ENCODE measurements around the gene MMS19.
A peak's percentile ranks its signal among the peaks of the same experiment; 100 is the strongest.

The MMS19 gene, protein sequence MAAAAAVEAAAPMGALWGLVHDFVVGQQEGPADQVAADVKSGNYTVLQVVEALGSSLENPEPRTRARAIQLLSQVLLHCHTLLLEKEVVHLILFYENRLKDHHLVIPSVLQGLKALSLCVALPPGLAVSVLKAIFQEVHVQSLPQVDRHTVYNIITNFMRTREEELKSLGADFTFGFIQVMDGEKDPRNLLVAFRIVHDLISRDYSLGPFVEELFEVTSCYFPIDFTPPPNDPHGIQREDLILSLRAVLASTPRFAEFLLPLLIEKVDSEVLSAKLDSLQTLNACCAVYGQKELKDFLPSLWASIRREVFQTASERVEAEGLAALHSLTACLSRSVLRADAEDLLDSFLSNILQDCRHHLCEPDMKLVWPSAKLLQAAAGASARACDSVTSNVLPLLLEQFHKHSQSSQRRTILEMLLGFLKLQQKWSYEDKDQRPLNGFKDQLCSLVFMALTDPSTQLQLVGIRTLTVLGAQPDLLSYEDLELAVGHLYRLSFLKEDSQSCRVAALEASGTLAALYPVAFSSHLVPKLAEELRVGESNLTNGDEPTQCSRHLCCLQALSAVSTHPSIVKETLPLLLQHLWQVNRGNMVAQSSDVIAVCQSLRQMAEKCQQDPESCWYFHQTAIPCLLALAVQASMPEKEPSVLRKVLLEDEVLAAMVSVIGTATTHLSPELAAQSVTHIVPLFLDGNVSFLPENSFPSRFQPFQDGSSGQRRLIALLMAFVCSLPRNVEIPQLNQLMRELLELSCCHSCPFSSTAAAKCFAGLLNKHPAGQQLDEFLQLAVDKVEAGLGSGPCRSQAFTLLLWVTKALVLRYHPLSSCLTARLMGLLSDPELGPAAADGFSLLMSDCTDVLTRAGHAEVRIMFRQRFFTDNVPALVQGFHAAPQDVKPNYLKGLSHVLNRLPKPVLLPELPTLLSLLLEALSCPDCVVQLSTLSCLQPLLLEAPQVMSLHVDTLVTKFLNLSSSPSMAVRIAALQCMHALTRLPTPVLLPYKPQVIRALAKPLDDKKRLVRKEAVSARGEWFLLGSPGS

GRCh38 chr10:97498076-97498840 lies at the start of gene MMS19:
Gene MMS19 (minus strand): TSS chr10:97498422. CDS start chr10:97498384, 38 bp downstream.
- H3K9me3 ChIP-seq (ENCODE audit: severe bottlenecking) = no peaks in the 10 kb centered on the region
- peak; percentile 53 for ATAC-seq (ENCODE audit: low read depth)

DNA sequence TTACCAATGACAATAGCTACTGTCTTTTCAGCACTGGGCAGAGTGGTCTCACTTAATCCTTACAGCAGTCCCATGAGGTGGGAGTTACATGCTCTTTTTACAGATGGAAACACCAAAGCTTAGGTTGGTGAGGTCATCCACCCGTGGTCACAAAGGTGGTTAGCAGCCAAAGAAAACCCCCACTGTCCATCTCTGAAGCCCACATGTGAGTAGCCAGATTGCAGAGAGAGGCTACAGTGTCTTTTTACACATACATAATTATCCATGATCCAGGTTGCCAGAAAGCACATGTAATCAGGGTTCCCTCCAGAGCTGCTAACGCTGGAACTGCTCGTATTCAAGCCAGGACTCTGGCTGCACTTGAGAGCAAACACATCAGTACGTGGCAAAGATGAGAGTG lies 49.7 kb upstream of the MMS19 start:
- DNase-seq (ENCODE audit: low spot score) (no peak), ATAC-seq (ENCODE audit: low read depth) (no peak)
- Histone ChIP-seq H3K36me3 (ENCODE audit: low read depth) (no peaks in the 10 kb centered on the region), H3K9me3 (ENCODE audit: severe bottlenecking) (no peaks in the 10 kb centered on the region), H3K27me3 (ENCODE audit: insufficient read depth, poor library complexity, severe bottlenecking) (no peaks in the 10 kb centered on the region), H3K4me1 (ENCODE audit: insufficient read depth, poor library complexity, severe bottlenecking) (peaks cover 26% of the 10 kb centered on the region), H3K27ac (ENCODE audit: poor library complexity, severe bottlenecking) (peak overlapping the region; percentile 71), H3K4me3 (ENCODE audit: severe bottlenecking) (no peak overlapping the region)
- TF ChIP-seq CTCF (IDR thresholded peaks at IDR 0.05; ENCODE audit: poor library complexity, severe bottlenecking) = no peak

More at GRCh38 chr10:97498076-97498840, at the start of gene MMS19:
- Histone ChIP-seq H3K27me3 (ENCODE audit: insufficient read depth, poor library complexity, severe bottlenecking) (no peaks in the 10 kb centered on the region), H3K36me3 (ENCODE audit: low read depth) (peaks cover 24% of the 10 kb centered on the region), H3K4me1 (ENCODE audit: insufficient read depth, poor library complexity, severe bottlenecking) (peaks cover 23% of the 10 kb centered on the region), H3K27ac (ENCODE audit: poor library complexity, severe bottlenecking) (peak within 1 kb of the TSS; percentile 88), H3K4me3 (ENCODE audit: severe bottlenecking) (peak within 1 kb of the TSS; percentile 80)
- TF ChIP-seq CTCF (IDR thresholded peaks at IDR 0.05; ENCODE audit: poor library complexity, severe bottlenecking) = no peak
- DNase-seq (ENCODE audit: low spot score) = peak; percentile 100

DNA sequence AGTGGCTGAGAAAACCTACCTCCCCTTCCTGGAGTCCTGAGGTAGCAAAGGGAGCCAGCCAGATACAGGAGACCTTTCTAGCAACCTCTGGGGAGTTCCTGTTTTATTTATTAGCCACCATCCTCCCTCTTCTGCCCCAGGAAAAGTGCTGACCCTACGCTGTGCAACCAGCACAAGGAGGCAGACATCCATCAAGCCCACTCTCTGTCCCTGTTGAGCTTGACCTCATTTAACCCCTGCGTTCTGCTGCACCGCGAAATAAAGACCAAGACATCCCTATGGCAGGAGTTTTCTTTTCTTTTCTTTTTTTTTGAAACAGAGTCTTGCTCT lies 49.0 kb upstream of the MMS19 start:
- Histone ChIP-seq H3K36me3 (ENCODE audit: low read depth) (no peaks in the 10 kb centered on the region), H3K4me3 (ENCODE audit: severe bottlenecking) (no peak overlapping the region), H3K9me3 (ENCODE audit: severe bottlenecking) (no peaks in the 10 kb centered on the region), H3K4me1 (ENCODE audit: insufficient read depth, poor library complexity, severe bottlenecking) (peaks cover 33% of the 10 kb centered on the region), H3K27me3 (ENCODE audit: insufficient read depth, poor library complexity, severe bottlenecking) (no peaks in the 10 kb centered on the region), H3K27ac (ENCODE audit: poor library complexity, severe bottlenecking) (no peak overlapping the region)
- TF ChIP-seq CTCF (IDR thresholded peaks at IDR 0.05; ENCODE audit: poor library complexity, severe bottlenecking) = no peak
- DNase-seq (ENCODE audit: low spot score) (no peak), ATAC-seq (ENCODE audit: low read depth) (no peak)

DNA sequence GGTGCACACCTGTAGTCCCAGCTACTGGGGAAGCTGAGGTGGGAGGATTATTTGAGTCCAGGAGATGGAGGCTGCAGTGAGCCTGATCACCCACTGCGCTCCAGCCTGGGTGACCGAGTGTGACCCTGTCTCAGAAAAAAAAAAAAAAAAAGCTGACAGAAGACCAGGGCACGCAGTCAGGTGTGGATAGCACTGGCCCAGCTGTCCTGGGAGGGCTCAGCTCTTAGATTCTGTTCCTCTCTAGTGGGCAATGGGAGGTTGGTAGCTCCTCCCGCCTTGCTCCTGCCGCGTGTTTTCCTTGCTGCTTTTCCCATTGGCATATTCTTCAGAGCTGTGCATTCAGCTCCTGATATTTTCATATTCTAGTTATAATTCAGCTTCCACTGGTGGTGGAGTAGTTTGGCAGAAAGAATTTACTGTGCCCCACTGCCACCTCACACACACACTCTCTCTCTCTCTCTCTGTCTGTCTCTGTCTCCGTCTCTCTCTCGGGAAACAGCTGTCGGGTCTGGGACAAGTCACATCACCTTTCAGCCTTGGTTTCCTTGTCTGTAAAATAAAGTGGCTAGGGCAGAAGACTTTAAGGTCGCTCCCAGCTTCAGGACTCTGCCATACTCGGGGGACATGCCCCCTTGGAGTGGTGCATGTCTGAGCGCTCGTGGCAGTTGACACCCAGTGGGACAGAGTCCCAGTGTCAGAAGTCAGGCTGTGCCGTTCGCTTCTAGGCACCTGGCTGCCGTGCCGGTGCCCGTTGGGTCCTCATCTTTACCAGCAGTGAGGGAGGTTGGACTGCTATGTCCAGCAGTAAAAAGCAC lies 48.4 kb upstream of the MMS19 start:
- no peak for TF ChIP-seq CTCF (IDR thresholded peaks at IDR 0.05; ENCODE audit: poor library complexity, severe bottlenecking)
- ATAC-seq (ENCODE audit: low read depth) (no peak), DNase-seq (ENCODE audit: low spot score) (no peak)
- Histone ChIP-seq H3K27ac (ENCODE audit: poor library complexity, severe bottlenecking) (no peak overlapping the region), H3K4me3 (ENCODE audit: severe bottlenecking) (no peak overlapping the region), H3K9me3 (ENCODE audit: severe bottlenecking) (no peaks in the 10 kb centered on the region), H3K36me3 (ENCODE audit: low read depth) (no peaks in the 10 kb centered on the region), H3K4me1 (ENCODE audit: insufficient read depth, poor library complexity, severe bottlenecking) (peaks cover 38% of the 10 kb centered on the region), H3K27me3 (ENCODE audit: insufficient read depth, poor library complexity, severe bottlenecking) (no peaks in the 10 kb centered on the region)
